ELF-1 (cell line): ENCODE data around the gene RAB44.
"Not testable (repeated sequence)": the region's sequence is repeated elsewhere in the genome, so short reads cannot be mapped to it uniquely, and the experiment has no call there.

ENCODE experiments used
- DNase-seq: peaks from one replicate; pipeline ENCODE4 v3.0.0-alpha.2; 2016; ENCODE audit warnings: low read depth, low spot score

RAB44 gene

GRCh38 chr6:36697481-36697903 is at the start of gene RAB44:
RAB44 (plus strand) TSS chr6:36697826; CDS start chr6:36704236, 6,410 bp downstream.
- no peak for DNase-seq

- no peak for DNase-seq
Measured at GRCh38 chr6:36649086-36649485, 48.5 kb upstream of the RAB44 start.

- no peak for DNase-seq
Measured at GRCh38 chr6:36649701-36650484, 47.7 kb upstream of the RAB44 start.

- peak; percentile 57 for DNase-seq
Measured at GRCh38 chr6:36650848-36651478, 46.7 kb upstream of the RAB44 start.

GRCh38 chr6:36651659-36652379 is 45.8 kb upstream of the RAB44 start:
- DNase-seq: no peak

GRCh38 chr6:36654469-36654868 is 43.2 kb upstream of the RAB44 start:
- not testable (repeated sequence) for DNase-seq

GRCh38 chr6:36655085-36655724 is 42.4 kb upstream of the RAB44 start:
- no peak for DNase-seq

- DNase-seq: no peak
Measured at GRCh38 chr6:36656441-36656840, 41.2 kb upstream of the RAB44 start.

- no peak for DNase-seq
Measured at GRCh38 chr6:36657271-36657670, 40.4 kb upstream of the RAB44 start.

GRCh38 chr6:36657942-36658544 is 39.6 kb upstream of the RAB44 start:
- DNase-seq: no peak

GRCh38 chr6:36659271-36659670 is 38.4 kb upstream of the RAB44 start:
- no peak for DNase-seq

GRCh38 chr6:36660771-36661471 is 36.7 kb upstream of the RAB44 start:
- DNase-seq: peak; percentile 88

GRCh38 chr6:36662380-36662779 is 35.2 kb upstream of the RAB44 start:
- no peak for DNase-seq

- peak; percentile 49 for DNase-seq
Measured at GRCh38 chr6:36662827-36663256, 34.8 kb upstream of the RAB44 start.

GRCh38 chr6:36663504-36664446 is 33.9 kb upstream of the RAB44 start:
- no peak for DNase-seq

GRCh38 chr6:36665180-36665579 is 32.4 kb upstream of the RAB44 start:
- no peak for DNase-seq

- no peak for DNase-seq
Measured at GRCh38 chr6:36666287-36666686, 31.3 kb upstream of the RAB44 start.

GRCh38 chr6:36666826-36667591 is 30.6 kb upstream of the RAB44 start:
- peak; percentile 82 for DNase-seq

- no peak for DNase-seq
Measured at GRCh38 chr6:36668591-36668990, 29.0 kb upstream of the RAB44 start.
